Smooth muscle cell of trachea (primary cell): Measurements from ENCODE around the gene ZNF311. TPM values are rescaled to one million over a fixed set of nuclear protein-coding genes. Genes with fewer than 3 reads are reported as not detected.

Experiments used
- total RNA-seq: library from RNA; depleted of rRNA; stranded (reverse); fragments of >200 nt; gene quantifications from 2 replicates; pipeline ENCODE4 v1.2.1, GENCODE V29; 2014

The ZNF311 gene
- total RNA-seq, result 1.8 and 1.9 TPM in 2 replicates

GRCh38 chr6:29005183-29005885 lies at the start of gene ZNF311:
Gene ZNF311, minus strand, starts transcription at chr6:29005315. Its CDS starts 1,361 bp downstream, at chr6:29003954.

GRCh38 chr6:29045075-29045474 lies 40.0 kb upstream of the ZNF311 start, which contains the start of gene OR2W1:
Gene OR2W1, minus strand, starts transcription at chr6:29045175. Its CDS starts 0 bp downstream, at chr6:29045175.

Other genes with a start within 250 kb of the ZNF311 start
- gene TRIM27, start 81.3 kb downstream of the ZNF311 start, total RNA-seq, result 45.2 and 61.4 TPM in 2 replicates
- gene OR2W1, start 39.9 kb upstream of the ZNF311 start, total RNA-seq, result not detected in 2 replicates
- gene OR2B3, start 82.0 kb upstream of the ZNF311 start, total RNA-seq, result not detected in 2 replicates
- not detected in 2 replicates for gene OR2J1, start 94.2 kb upstream of the ZNF311 start, total RNA-seq
- not detected in 2 replicates for gene OR2J3, start 102.7 kb upstream of the ZNF311 start, total RNA-seq
- not detected in 2 replicates for gene OR2J2, start 165.6 kb upstream of the ZNF311 start, total RNA-seq